KG1 (cell line): ENCODE results near the gene MCEE.
"Not testable (repeated sequence)": the region's sequence is repeated elsewhere in the genome, so short reads cannot be mapped to it uniquely, and the experiment has no call there.

Experiments used
- DNase-seq: peaks from one replicate; lab custom pipeline; 2025; lab: John Stamatoyannopoulos, UW

MCEE gene

GRCh38 chr2:71130152-71130904, at the start of gene MCEE, which contains the start of gene MPHOSPH10:
Gene MCEE, minus strand, starts transcription at chr2:71130229. Its CDS starts 10 bp downstream, at chr2:71130219.
Gene MPHOSPH10, plus strand, starts transcription at chr2:71130634. Its CDS starts 32 bp downstream, at chr2:71130666.
- DNase-seq = peak; percentile 97

GRCh38 chr2:71178836-71179235, 48.8 kb upstream of the MCEE start:
- DNase-seq = not testable (repeated sequence)

- DNase-seq = no peak
These were observed 44.2 kb upstream of the MCEE start for GRCh38 chr2:71174207-71174606.

DNA sequence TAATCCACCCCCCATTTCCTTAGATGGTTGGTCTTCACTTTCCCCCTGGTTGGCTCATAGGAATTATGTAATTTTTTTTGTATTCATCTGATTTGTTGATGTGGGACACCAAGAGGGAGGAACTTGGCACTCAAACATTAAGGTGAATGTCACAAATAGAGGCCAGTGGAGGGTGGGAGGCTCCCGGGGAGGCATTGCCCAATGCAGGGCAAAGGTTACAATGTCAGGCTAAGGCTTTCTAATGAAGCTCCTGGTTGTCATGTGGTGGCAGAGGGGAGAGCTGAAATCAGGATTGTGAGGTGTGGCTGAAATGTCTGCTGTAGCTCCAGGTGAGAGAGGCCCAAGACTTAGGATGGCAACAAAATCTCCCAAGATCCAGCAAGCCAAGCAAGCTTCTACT, 43.1 kb upstream of the MCEE start:
- no peak for DNase-seq

DNA sequence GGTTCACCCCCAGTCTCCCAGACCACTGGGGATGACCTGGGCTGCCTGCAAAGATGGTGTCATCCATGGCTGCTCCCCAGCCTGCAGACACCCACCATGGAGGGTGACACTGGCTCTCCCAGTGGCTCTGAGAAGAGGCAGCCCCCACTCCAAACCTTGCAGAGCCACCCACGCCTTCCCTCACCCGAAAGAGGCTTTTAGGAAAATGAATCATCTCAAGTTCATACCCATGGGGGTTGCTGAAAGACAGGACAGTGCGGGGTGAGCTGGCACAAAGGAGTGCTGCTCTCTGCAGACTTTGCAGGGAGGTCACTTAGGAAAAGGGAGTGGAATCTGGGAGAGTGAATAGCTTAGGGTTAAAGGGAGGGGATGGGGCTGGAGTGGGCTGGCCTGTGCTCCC, 36.8 kb upstream of the MCEE start:
- DNase-seq = no peak

- DNase-seq = peak; percentile 6
These were observed 27.2 kb upstream of the MCEE start for GRCh38 chr2:71157124-71157793.

DNA sequence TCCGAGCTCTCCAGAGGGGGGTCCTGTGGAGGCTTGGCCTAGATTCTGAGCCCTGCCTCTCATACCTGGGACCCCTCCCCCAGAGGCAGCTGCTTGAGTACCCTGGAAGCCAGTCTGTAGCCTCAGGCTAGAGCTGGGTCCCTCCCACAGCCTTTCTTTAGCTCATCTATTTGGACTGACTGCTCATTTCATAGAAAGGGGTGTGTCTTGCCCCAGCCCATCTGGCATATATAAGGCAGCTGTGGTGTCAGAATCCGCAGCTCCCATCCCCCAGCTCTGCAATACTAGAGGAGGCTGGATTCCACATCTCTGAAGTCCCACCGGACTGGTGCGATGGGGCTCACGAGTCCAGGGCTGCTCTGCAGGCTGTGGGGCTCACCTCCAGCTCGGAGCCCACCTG, 26.5 kb upstream of the MCEE start:
- no peak for DNase-seq

DNA sequence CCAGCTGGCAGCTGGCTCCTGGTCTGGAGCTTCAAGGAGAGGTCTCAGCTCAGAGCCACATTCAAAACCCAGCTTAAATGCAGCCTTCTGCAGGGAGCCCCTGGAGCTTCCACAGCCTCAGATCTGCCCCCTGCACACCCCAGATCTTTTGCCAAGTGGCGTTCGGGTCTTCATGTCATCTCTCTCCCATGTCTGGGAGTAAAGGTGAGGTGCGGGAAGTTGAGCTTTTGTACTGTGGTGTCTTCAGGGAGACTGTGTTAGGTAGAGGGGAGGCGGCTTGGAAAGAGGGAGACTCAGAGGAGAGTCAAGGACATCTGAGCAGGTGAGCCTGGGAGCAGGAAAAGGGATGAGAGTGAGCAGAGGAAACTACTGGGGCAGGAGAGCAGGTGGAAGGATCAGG, 25.8 kb upstream of the MCEE start:
- no peak for DNase-seq

DNA sequence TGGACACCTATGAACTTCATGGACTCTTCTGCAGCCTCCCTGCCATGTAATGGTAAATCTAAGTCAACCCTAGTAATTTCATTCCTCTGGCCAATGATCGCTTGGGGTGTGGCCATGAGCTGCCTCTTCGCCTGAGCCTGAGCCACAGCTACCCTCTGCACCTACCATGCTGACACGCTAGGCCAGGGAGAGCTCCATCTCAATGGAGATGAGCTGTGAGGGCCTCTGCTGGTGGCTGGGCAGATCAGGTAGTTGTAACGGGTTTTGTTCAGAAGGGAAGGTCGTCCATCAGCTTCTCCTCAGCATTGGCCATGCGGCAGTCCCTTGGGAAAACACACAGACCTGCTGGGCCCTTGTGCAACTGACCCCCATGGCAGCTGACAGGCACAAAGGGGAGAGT, 24.8 kb upstream of the MCEE start:
- DNase-seq = no peak

DNA sequence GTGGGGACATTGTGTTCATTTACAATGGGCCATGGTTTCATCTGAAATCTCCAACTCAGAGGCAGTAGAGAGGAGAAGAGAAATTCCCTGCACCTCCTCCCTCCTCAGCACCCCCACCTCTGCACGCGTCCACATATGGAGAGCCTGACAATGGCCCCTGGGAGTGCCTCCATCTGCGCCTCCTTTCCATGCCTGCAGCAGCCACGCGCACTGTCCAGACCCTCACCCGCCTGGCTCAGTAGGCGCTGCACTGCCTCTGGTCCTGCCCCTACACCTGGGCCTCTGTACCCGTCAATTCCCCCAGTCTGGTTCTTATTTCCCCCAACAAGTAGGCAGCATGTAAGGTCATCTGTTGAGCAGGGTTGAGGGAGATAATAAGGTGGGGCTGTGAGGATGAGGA, 24.2 kb upstream of the MCEE start:
- no peak for DNase-seq

GRCh38 chr2:71153585-71154224, 23.7 kb upstream of the MCEE start:
- DNase-seq = no peak

DNA sequence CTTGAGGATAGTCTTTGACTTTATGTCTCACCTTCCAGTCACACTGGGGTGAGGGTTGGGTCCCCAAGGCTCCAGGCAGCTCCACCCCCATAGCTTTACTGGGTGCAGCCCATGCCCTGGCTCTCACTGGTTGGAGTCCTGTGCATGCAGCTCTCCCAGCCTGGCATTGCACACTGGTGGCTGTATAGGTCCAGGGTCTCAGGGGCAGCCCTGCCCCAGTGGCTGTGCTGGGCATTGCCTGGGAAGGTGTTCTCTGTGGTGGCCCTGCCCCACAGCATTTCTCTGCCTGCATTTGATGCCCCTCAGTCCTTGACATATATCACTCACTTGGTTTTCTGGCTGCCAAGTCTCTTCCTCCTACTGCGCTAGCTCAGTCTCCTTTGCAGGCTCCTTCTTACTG, 21.6 kb upstream of the MCEE start:
- no peak for DNase-seq

- DNase-seq = no peak
These were observed 20.2 kb upstream of the MCEE start for GRCh38 chr2:71150082-71150816.

GRCh38 chr2:71148506-71149063, 18.6 kb upstream of the MCEE start:
- DNase-seq = no peak

- no peak for DNase-seq
These were observed 13.8 kb upstream of the MCEE start for GRCh38 chr2:71143782-71144181.

DNA sequence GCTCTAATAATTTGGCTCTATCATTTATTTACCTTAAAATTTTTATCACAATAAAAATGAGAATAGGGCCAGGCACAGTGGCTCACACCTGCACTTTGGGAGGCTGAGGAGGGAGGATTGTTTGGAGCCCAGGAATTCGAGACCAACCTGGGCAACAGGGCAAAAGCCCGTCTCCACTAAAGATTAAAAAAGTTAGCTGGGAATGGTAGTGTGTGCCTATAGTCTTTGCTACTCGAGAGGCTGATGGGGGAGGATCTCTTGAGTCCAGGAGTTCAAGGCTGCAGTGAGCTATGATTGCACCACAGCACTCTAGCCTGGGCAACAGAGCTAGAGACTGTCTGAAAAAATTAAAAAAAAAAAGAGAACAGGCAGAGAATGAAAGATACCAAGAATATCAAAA, 6.1 kb upstream of the MCEE start:
- no peak for DNase-seq

- DNase-seq = no peak
These were observed 3.6 kb upstream of the MCEE start for GRCh38 chr2:71133603-71134002.

DNA sequence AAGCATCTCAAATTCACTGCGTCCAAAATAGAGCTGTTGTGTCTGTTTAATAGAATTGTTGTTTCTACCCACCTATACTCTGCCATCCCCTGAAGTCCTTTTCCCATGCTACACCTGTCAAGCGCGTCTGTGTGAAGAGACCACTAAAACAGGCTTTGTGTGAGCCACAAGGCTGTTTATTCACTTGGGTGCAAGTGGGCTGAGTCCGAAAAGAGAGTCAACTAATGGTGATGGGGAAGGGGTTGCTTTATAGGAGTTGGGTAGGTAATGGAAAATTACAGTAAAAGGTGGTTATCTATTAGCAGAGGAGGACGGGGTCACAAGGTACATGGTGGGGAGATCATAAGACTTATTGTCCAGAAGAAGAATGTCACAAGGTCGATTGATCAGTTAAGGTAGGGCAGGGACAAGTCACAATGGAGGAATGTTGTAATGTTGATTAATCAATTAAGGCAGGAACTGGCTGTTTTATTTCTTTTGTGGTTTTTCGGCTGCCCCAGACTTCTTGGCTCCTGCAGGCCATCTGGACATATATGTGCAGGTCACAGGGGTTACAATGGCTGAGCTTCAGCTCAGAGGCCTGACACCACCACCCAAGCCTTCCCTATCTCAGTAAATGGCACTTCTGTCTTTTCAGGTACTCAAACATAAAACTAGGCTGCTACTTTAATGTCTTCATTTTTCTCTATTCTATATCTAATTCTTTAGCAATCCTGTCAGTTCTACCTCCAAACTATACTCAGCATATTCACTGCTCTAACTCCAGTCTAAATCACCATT, 1.5 kb upstream of the MCEE start:
- not testable (repeated sequence) for DNase-seq

- DNase-seq = no peak
These were observed 846 bp upstream of the MCEE start for GRCh38 chr2:71130905-71131244.

DNA sequence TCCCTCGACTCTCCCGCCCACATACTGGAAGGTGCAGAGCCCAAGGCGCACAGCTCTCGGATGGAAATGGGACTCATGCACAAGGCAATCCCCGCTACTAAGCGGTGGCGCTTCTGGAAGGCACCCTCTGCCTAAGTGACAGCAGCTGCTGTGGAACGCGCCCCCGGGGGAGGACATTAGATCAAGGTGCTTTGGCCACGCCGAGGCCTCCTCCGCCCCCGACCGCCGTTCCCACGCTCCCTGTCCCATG, 202 bp downstream of the MCEE start:
- DNase-seq = no peak

- no peak for DNase-seq
These were observed 721 bp downstream of the MCEE start for GRCh38 chr2:71129114-71129901.
